Immature natural killer cell (primary cell): ENCODE measurements around the gene GEMIN5. TPM values are rescaled to one million over a fixed set of nuclear protein-coding genes. Genes with fewer than 3 reads are reported as not detected.
"Not testable (repeated sequence)": the region's sequence is repeated elsewhere in the genome, so short reads cannot be mapped to it uniquely, and the experiment has no call there.

Experiments
- DNase-seq, 3 donors: peaks; one replicate each; pipeline ENCODE4 v3.0.0; 2022; ENCODE audit warnings: mixed read lengths in 1 of 3
- H3K27ac Mint-ChIP-seq, 6 donors: one replicate each; pipeline ENCODE4 v1.8.0; 2020; ENCODE audit warnings: mixed read lengths in 6 of 6, mild to moderate bottlenecking in 5 of 6, inconsistent platforms in 4 of 6, moderate library complexity in 3 of 6
- H3K27me3 Mint-ChIP-seq, 3 donors: one replicate each; pipeline ENCODE4 v1.8.0; 2020 to 2021; ENCODE audit warnings: low read depth in 3 of 3, mild to moderate bottlenecking in 3 of 3, mixed read lengths in 3 of 3, moderate library complexity in 3 of 3, inconsistent platforms in 1 of 3
- H3K36me3 Mint-ChIP-seq, 3 donors: one replicate each; pipeline ENCODE4 v1.8.0; 2020; ENCODE audit warnings: mixed read lengths in 3 of 3, inconsistent platforms in 2 of 3, mild to moderate bottlenecking in 2 of 3
- H3K4me1 Mint-ChIP-seq, 2 donors: one replicate each; pipeline ENCODE4 v1.8.0; 2020; ENCODE audit warnings: inconsistent platforms in 2 of 2, mild to moderate bottlenecking in 2 of 2, mixed read lengths in 2 of 2, moderate library complexity in 1 of 2
- H3K4me3 Mint-ChIP-seq, 5 donors: one replicate each; pipeline ENCODE4 v1.8.0; 2020; ENCODE audit warnings: mild to moderate bottlenecking in 5 of 5, mixed read lengths in 5 of 5, inconsistent platforms in 3 of 5, moderate library complexity in 3 of 5
- H3K9me3 Mint-ChIP-seq, 6 donors: one replicate each; pipeline ENCODE4 v1.8.0; 2020; ENCODE audit warnings: mild to moderate bottlenecking in 6 of 6, mixed read lengths in 6 of 6, inconsistent platforms in 4 of 6, moderate library complexity in 3 of 6
- polyA plus RNA-seq, 3 donors: library from polyadenylated mRNA; unstranded; fragments of 300-500 nt; fragmentation: Illumina TruSeq; gene quantifications; one replicate each; pipeline ENCODE4 v1.2.3, GENCODE V29; 2021

Gene GEMIN5
- polyA plus RNA-seq, 3 donors from 2014 or later: 1.3 to 10.2 (median 3.6) TPM

- no peaks in the 10 kb centered on the region for H3K27me3 Mint-ChIP-seq
- no peak for DNase-seq
- H3K9me3 Mint-ChIP-seq: no peaks in the 10 kb centered on the region
- no peak overlapping the region for H3K4me3 Mint-ChIP-seq
- peaks cover 4 to 30% (median 11%) of the 10 kb centered on the region in 3 donors for H3K36me3 Mint-ChIP-seq
- peaks cover 0 to 17% of the 10 kb centered on the region in 2 donors for H3K4me1 Mint-ChIP-seq
- no peak overlapping the region for H3K27ac Mint-ChIP-seq
These were observed 24.5 kb upstream of the GEMIN5 start for GRCh38 chr5:154962494-154962893.

DNA sequence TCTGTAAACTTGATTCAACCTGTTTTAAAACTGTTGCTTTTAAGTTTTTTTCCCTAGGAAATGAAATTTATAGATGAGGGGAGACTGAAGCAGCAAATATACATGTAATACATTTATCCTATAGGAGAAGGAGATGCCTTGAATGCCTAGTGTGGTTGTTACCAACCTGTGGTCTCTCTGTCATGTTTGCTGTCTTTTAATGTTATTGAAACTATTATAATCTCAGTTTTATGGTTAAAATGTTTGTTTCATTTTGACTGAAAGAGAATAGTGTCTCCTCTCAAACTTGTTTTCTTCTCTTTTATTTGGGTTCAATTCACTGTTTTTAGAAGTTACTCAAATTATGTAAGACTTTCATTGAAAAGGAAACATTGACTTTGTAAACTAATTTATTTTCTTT lies 18.7 kb upstream of the GEMIN5 start:
- Mint-ChIP-seq H3K4me1 (peaks cover 0 to 12% of the 10 kb centered on the region in 2 donors), H3K36me3 (peaks cover 7 to 20% (median 8%) of the 10 kb centered on the region in 3 donors), H3K4me3 (no peak overlapping the region), H3K9me3 (no peaks in the 10 kb centered on the region), H3K27me3 (no peaks in the 10 kb centered on the region), H3K27ac (no peak overlapping the region)
- DNase-seq: no peak

DNA sequence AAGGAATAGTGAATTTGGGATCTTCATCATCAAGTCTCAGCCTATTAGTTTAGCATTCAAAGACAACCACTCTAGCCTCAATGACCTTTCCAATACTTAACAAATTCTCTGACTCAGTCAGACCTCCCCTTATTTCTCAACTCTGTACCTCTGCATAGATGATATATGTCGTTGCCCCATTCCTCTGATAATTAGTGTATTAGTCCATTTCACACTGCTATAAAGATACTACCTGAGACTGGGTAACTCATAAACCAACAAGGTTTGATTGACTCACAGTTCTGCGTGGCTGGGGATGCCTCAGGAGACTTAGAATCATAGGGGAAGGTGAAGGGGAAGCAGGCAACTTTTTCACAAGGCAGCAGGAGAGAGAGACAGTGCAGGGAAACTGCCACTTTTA lies 11.8 kb upstream of the GEMIN5 start:
- Mint-ChIP-seq H3K4me1 (peaks cover 26 to 47% of the 10 kb centered on the region in 2 donors), H3K27me3 (no peaks in the 10 kb centered on the region), H3K27ac (peak overlapping the region in 4 of 6 donors; percentile 1 to 24 (median 10)), H3K4me3 (no peak overlapping the region), H3K36me3 (peaks cover 0 to 3% (median 3%) of the 10 kb centered on the region in 3 donors), H3K9me3 (no peaks in the 10 kb centered on the region)
- DNase-seq: no peak

- H3K9me3 Mint-ChIP-seq: no peaks in the 10 kb centered on the region
- peaks cover 0 to 3% (median 0%) of the 10 kb centered on the region in 3 donors for H3K36me3 Mint-ChIP-seq
- H3K27me3 Mint-ChIP-seq: no peaks in the 10 kb centered on the region
- no peak overlapping the region for H3K4me3 Mint-ChIP-seq
- peaks cover 26 to 47% of the 10 kb centered on the region in 2 donors for H3K4me1 Mint-ChIP-seq
- DNase-seq: no peak
- no peak overlapping the region for H3K27ac Mint-ChIP-seq
These were observed 10.3 kb upstream of the GEMIN5 start for GRCh38 chr5:154948313-154948712.

DNA sequence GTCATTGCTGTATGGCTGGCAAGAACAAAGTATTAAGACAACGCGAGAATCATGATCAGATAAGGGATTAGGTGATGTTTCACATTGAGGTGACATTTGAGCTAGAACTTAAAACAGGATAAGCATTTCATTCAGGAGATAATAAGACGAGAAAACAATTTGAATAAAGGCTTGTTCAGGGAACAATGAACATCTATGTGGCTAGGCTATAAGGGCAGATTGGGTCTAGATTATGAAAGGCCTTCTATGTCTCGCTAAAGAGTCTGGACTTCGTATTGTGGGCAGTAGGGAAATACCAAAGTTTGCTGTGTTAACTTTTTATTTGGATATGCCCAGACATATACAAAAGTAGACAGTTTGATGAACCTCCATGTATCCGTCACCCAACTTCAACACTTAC lies 9.8 kb upstream of the GEMIN5 start:
- H3K27me3 Mint-ChIP-seq: no peaks in the 10 kb centered on the region
- no peak overlapping the region for H3K27ac Mint-ChIP-seq
- no peaks in the 10 kb centered on the region for H3K9me3 Mint-ChIP-seq
- peaks cover 0 to 3% (median 0%) of the 10 kb centered on the region in 3 donors for H3K36me3 Mint-ChIP-seq
- no peak for DNase-seq
- H3K4me3 Mint-ChIP-seq: no peak overlapping the region
- H3K4me1 Mint-ChIP-seq: peaks cover 30 to 51% of the 10 kb centered on the region in 2 donors

DNA sequence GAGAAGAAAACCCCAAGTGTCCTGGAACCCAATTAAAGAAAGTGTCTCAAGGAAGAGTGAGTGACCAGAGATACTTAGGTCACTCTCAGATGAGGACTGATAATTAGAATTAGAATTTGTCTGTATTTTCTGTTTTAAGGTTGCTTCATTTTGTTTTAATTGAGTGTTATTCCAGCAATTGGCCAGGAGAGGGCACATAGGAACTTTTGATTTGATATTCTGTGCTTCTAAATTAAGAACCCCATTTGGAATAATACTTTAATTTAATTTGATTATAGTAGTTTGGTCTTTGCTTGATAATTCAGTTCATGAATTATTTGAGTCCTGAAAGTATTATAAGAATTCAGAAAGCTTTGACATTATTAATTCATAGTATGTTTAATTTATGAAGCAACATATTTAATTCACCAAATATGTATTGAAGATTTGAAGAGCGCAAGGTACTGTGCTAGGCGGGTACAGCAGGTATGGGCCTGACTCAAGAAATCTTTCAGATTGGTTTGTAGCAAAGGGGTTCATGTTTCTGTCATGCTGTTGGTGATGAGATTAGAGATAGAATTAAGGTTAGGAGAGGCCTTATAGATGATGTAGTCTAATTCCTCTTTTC lies 7.8 kb upstream of the GEMIN5 start:
- no peak for DNase-seq
- H3K4me3 Mint-ChIP-seq: no peak overlapping the region
- no peaks in the 10 kb centered on the region for H3K36me3 Mint-ChIP-seq
- H3K9me3 Mint-ChIP-seq: no peaks in the 10 kb centered on the region
- H3K27ac Mint-ChIP-seq: no peak overlapping the region
- H3K4me1 Mint-ChIP-seq: peaks cover 41 to 60% of the 10 kb centered on the region in 2 donors
- peaks cover 4 to 7% (median 5%) of the 10 kb centered on the region in 3 donors for H3K27me3 Mint-ChIP-seq

GRCh38 chr5:154944716-154945115 lies 6.7 kb upstream of the GEMIN5 start:
- Mint-ChIP-seq H3K36me3 (no peaks in the 10 kb centered on the region), H3K4me3 (no peak overlapping the region), H3K4me1 (peaks cover 41 to 60% of the 10 kb centered on the region in 2 donors), H3K27ac (no peak overlapping the region), H3K27me3 (peaks cover 6 to 10% (median 9%) of the 10 kb centered on the region in 3 donors), H3K9me3 (no peaks in the 10 kb centered on the region)
- DNase-seq: no peak

- peak overlapping the region in 2 of 5 donors; percentile 12 to 38 for H3K4me3 Mint-ChIP-seq
- no peak overlapping the region for H3K27ac Mint-ChIP-seq
- peaks cover 6 to 11% (median 10%) of the 10 kb centered on the region in 3 donors for H3K27me3 Mint-ChIP-seq
- no peaks in the 10 kb centered on the region for H3K36me3 Mint-ChIP-seq
- H3K4me1 Mint-ChIP-seq: peaks cover 39 to 55% of the 10 kb centered on the region in 2 donors
- H3K9me3 Mint-ChIP-seq: no peaks in the 10 kb centered on the region
- DNase-seq: no peak
These were observed 5.5 kb upstream of the GEMIN5 start for GRCh38 chr5:154943527-154943926.

GRCh38 chr5:154940772-154941620 lies 3.0 kb upstream of the GEMIN5 start, which contains the start of gene MRPL22:
TSS of gene MRPL22 (plus strand) at chr5:154941073. CDS start at chr5:154941111, 38 bp downstream.
- no peaks in the 10 kb centered on the region for H3K9me3 Mint-ChIP-seq

DNA sequence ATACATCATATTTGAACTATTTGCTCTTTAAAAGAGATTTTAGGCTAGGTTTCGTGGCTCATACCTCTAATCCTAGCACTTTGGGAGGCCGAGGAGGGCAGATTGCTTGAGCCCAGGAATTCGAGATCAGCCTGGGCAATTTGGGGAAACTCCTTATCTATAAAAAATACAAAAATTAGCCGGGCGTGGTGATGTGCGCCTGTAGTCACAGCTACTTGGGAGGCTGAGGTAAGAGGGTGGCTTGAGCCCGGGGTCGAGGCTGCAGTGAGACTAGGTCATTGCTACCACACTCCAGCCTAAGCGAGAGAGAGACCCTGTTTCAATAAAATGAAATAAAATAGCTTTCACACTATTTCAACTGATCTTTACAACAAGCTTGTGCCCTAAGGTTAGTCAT lies 2.4 kb upstream of the GEMIN5 start:
- H3K4me1 Mint-ChIP-seq: peaks cover 48 to 72% of the 10 kb centered on the region in 2 donors
- peak overlapping the region; percentile 94 to 99 (median 95) for H3K4me3 Mint-ChIP-seq
- no peaks in the 10 kb centered on the region for H3K9me3 Mint-ChIP-seq
- peaks cover 10 to 14% (median 13%) of the 10 kb centered on the region in 3 donors for H3K27me3 Mint-ChIP-seq
- peak overlapping the region; percentile 92 to 96 (median 94) for H3K27ac Mint-ChIP-seq
- DNase-seq: no peak
- no peaks in the 10 kb centered on the region for H3K36me3 Mint-ChIP-seq

More at GRCh38 chr5:154940772-154941620, 3.0 kb upstream of the GEMIN5 start, which contains the start of gene MRPL22:
- no peaks in the 10 kb centered on the region for H3K36me3 Mint-ChIP-seq
- peak within 1 kb of the TSS; percentile 92 to 96 (median 94) for H3K27ac Mint-ChIP-seq
- DNase-seq: peak; percentile 92 to 94 (median 93)
- H3K4me1 Mint-ChIP-seq: peaks cover 47 to 66% of the 10 kb centered on the region in 2 donors
- peak within 1 kb of the TSS; percentile 94 to 99 (median 95) for H3K4me3 Mint-ChIP-seq
- H3K27me3 Mint-ChIP-seq: peaks cover 9 to 14% (median 13%) of the 10 kb centered on the region in 3 donors

DNA sequence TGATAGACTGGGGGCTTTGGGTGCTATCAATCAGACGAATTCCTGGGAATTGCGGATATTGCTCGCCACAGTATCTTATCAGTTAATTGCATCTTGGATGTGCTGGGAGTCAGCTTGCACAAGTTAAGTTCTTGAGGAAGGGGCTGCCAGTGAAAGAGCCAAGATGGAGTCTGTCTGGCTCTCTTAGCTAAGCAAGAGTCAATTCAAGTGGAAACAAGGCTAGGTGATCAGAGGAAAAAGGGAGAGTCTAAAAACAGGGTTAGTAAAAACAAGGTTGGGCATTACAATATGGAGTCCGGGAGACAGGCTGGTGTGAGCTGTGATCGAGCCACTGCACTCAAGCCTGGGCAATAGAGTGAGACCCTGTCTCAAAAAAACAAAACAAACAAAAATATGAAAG lies 1.4 kb upstream of the GEMIN5 start:
- Mint-ChIP-seq H3K4me1 (peaks cover 49 to 81% of the 10 kb centered on the region in 2 donors), H3K4me3 (peak overlapping the region; percentile 45 to 95 (median 94)), H3K27me3 (peaks cover 11 to 14% (median 13%) of the 10 kb centered on the region in 3 donors), H3K27ac (peak overlapping the region in 5 of 6 donors; percentile 48 to 94 (median 76))
- H3K36me3 Mint-ChIP-seq, H3K9me3 Mint-ChIP-seq, DNase-seq: not testable (repeated sequence)

- no peak for DNase-seq
- H3K36me3 Mint-ChIP-seq: peaks cover 0 to 11% (median 6%) of the 10 kb centered on the region in 3 donors
- no peaks in the 10 kb centered on the region for H3K9me3 Mint-ChIP-seq
- peak overlapping the region; percentile 87 to 91 (median 90) for H3K4me3 Mint-ChIP-seq
- H3K27me3 Mint-ChIP-seq: peaks cover 11 to 14% (median 13%) of the 10 kb centered on the region in 3 donors
- H3K27ac Mint-ChIP-seq: peak overlapping the region in 3 of 6 donors; percentile 34 to 90 (median 69)
- peaks cover 42 to 76% of the 10 kb centered on the region in 2 donors for H3K4me1 Mint-ChIP-seq
These were observed 759 bp downstream of the GEMIN5 start for GRCh38 chr5:154937186-154937717.

GRCh38 chr5:154934881-154935280 lies 3.1 kb downstream of the GEMIN5 start:
- H3K36me3 Mint-ChIP-seq: peaks cover 7 to 22% (median 16%) of the 10 kb centered on the region in 3 donors
- H3K9me3 Mint-ChIP-seq: no peaks in the 10 kb centered on the region
- H3K27me3 Mint-ChIP-seq: peaks cover 3 to 6% (median 5%) of the 10 kb centered on the region in 3 donors
- H3K4me3 Mint-ChIP-seq: no peak overlapping the region
- DNase-seq: no peak
- peaks cover 26 to 53% of the 10 kb centered on the region in 2 donors for H3K4me1 Mint-ChIP-seq
- H3K27ac Mint-ChIP-seq: peak overlapping the region in 1 of 6 donors; percentile 5
